ENCODE results near the gene SIGMAR1.

DNA sequence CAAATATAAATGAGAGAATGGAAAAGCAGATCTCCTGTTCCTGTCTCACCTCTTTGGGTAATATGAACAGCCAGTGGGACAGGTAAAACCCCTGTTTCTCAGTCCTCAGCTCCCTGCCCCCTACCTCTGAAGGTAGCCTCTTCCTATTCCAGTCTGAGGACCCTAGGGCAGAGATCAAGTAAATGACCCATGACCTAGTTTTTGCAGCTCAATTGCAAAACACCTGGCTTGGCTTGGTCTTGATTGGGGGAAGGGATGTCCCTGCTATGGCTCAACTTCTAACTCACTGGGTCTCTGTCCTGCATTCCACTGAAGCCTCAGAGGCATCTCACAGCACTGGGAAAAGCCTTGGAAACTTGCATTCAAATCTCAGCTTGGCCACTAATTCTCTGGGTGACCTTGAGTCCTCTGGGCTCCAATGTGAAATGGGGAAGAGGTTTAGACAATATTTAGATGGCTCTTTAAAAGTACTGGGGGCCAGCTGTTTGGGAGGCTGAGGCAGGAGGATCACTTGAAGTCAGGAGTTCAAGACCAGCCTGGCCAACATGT lies 7.3 kb upstream of the SIGMAR1 start:
- TF ChIP-seq, protein P1, sequence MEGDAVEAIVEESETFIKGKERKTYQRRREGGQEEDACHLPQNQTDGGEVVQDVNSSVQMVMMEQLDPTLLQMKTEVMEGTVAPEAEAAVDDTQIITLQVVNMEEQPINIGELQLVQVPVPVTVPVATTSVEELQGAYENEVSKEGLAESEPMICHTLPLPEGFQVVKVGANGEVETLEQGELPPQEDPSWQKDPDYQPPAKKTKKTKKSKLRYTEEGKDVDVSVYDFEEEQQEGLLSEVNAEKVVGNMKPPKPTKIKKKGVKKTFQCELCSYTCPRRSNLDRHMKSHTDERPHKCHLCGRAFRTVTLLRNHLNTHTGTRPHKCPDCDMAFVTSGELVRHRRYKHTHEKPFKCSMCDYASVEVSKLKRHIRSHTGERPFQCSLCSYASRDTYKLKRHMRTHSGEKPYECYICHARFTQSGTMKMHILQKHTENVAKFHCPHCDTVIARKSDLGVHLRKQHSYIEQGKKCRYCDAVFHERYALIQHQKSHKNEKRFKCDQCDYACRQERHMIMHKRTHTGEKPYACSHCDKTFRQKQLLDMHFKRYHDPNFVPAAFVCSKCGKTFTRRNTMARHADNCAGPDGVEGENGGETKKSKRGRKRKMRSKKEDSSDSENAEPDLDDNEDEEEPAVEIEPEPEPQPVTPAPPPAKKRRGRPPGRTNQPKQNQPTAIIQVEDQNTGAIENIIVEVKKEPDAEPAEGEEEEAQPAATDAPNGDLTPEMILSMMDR (IDR thresholded peaks at IDR 0.05 in 8 of 11, conservative IDR thresholded peaks at IDR 0.05 in 3 of 11) = no peak
- no peak for TF ChIP-seq POLR2A (IDR thresholded peaks at IDR 0.05)
- no peak for TF ChIP-seq POLR2AphosphoS5 (IDR thresholded peaks at IDR 0.05)

Data from spleen (tissue), 7 donors.